Effector CD4-positive, alpha-beta T cell (primary cell): Measurements from ENCODE around the gene SCIMP.
"Not testable (repeated sequence)": the region's sequence is repeated elsewhere in the genome, so short reads cannot be mapped to it uniquely, and the experiment has no call there.

Source experiments
- DNase-seq: peaks from one replicate; pipeline ENCODE4 v3.0.0-alpha.2; 2020

Gene SCIMP

GRCh38 chr17:5183410-5183793 lies 51.3 kb downstream of the SCIMP start:
- no peak for DNase-seq

- DNase-seq: no peak
These were observed 51.9 kb downstream of the SCIMP start for GRCh38 chr17:5182597-5183409.

- DNase-seq: no peak
These were observed 53.0 kb downstream of the SCIMP start for GRCh38 chr17:5181509-5182305.

GRCh38 chr17:5179003-5179402 lies 55.7 kb downstream of the SCIMP start:
- DNase-seq: no peak

GRCh38 chr17:5175027-5175426 lies 59.6 kb downstream of the SCIMP start:
- not testable (repeated sequence) for DNase-seq

GRCh38 chr17:5165791-5166564 lies 68.7 kb downstream of the SCIMP start:
- not testable (repeated sequence) for DNase-seq

GRCh38 chr17:5164436-5164835 lies 70.2 kb downstream of the SCIMP start:
- no peak for DNase-seq

- DNase-seq: not testable (repeated sequence)
These were observed 72.9 kb downstream of the SCIMP start for GRCh38 chr17:5161793-5162192.

- DNase-seq: not testable (repeated sequence)
These were observed 74.0 kb downstream of the SCIMP start for GRCh38 chr17:5160702-5161101.
